NCI-H1930 (cell line): Measurements from ENCODE around the gene ARHGEF9.
"Not testable (repeated sequence)": the region's sequence is repeated elsewhere in the genome, so short reads cannot be mapped to it uniquely, and the experiment has no call there.

Experiments used
- DNase-seq, 2 experiments: peaks; one replicate each; lab custom pipeline; 2025; lab: John Stamatoyannopoulos, UW

The ARHGEF9 gene

GRCh38 chrX:63658920-63659319 is 126.1 kb downstream of the ARHGEF9 start:
- no peak for DNase-seq

DNA sequence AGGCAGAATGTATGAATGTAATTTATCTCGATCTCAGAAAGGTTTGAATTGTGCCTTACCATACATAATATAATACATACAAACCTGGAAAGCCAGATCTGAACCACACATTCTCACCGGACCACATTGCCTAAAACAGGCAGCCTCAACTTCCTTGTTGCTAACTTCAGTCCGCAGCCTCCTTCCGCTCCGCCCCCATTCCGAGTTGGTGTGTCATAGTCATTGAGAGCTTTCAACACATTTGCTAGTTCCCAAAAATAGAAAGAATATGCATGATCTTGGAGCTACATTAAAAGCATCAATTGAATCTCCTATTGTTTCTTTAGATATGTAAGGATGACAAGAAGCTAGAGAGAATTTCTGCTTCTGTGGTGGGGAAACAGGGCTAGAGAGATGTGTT is 127.2 kb downstream of the ARHGEF9 start:
- DNase-seq = no peak

- DNase-seq = no peak
Observed at GRCh38 chrX:63656871-63657580, 128.0 kb downstream of the ARHGEF9 start.

- no peak for DNase-seq
Observed at GRCh38 chrX:63652086-63652765, 132.8 kb downstream of the ARHGEF9 start.

- DNase-seq = not testable (repeated sequence)
Observed at GRCh38 chrX:63645748-63646147, 139.3 kb downstream of the ARHGEF9 start.

DNA sequence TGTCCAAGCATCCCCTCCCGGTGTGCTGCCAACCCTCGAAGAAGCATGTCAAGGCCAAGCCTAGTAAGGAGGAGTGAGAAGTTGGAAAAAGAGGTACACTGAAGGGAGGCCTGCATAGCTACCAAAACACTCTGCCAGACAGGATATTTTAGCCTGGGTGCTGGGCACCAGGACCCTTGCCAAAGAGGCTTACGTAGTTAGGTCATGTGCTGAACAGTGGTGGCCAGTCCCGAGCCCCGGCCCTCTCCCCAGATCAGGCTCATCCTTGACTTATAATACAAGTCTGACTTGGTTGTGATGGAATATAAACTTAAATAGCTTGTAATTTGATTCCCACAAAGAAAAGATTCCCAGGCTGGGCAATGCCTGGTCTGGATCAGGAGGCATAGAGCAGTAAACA is 149.3 kb downstream of the ARHGEF9 start:
- no peak for DNase-seq

- no peak for DNase-seq
Observed at GRCh38 chrX:63613531-63614028, 171.4 kb downstream of the ARHGEF9 start.

DNA sequence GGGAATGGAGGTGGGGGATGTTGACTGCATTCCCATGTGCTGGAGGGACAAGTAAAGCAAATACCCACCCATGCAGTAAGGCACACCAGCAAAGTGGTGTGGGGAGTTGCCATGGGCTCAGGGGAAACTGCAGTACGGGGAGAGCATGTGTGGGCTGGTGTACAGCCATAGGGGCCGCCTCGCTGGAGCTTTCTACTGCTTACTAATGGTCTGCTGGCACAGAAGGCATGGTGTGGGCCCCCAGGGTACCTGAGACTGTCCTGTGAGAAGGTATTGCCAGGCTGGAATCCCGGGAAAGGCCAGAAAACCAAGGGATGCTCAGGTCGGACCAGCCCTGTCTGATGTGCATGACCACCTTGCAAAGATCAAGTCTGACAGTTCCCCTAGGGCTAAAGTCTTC is 199.1 kb downstream of the ARHGEF9 start:
- no peak for DNase-seq
